Hepatocyte (in vitro differentiated cells): ENCODE measurements around the gene SGF29.
"Not testable (repeated sequence)": the region's sequence is repeated elsewhere in the genome, so short reads cannot be mapped to it uniquely, and the experiment has no call there.

Experiments
- CTCF ChIP-seq: fragments of 200-600 bp; sonication (generic); IDR thresholded peaks from 2 replicates; pipeline ENCODE4 v1.5.1; 2016; ENCODE audit warnings: antibody characterized with exemption, mild to moderate bottlenecking; ENCODE audit not compliant: poor library complexity
- EZH2 ChIP-seq: fragments of 200-600 bp; sonication (generic); IDR thresholded peaks from 2 replicates; pipeline ENCODE4 v1.6.1; 2016; ENCODE audit warnings: antibody characterized with exemption, mild to moderate bottlenecking, borderline replicate concordance
- EZH2phosphoT487 ChIP-seq: fragments of 200-600 bp; sonication (generic); IDR thresholded peaks from one replicate; pipeline ENCODE4 v1.6.1; 2018; ENCODE audit warnings: antibody characterized with exemption, mild to moderate bottlenecking, low read depth, moderate library complexity; ENCODE audit not compliant: unreplicated experiment, severe bottlenecking

DNA sequence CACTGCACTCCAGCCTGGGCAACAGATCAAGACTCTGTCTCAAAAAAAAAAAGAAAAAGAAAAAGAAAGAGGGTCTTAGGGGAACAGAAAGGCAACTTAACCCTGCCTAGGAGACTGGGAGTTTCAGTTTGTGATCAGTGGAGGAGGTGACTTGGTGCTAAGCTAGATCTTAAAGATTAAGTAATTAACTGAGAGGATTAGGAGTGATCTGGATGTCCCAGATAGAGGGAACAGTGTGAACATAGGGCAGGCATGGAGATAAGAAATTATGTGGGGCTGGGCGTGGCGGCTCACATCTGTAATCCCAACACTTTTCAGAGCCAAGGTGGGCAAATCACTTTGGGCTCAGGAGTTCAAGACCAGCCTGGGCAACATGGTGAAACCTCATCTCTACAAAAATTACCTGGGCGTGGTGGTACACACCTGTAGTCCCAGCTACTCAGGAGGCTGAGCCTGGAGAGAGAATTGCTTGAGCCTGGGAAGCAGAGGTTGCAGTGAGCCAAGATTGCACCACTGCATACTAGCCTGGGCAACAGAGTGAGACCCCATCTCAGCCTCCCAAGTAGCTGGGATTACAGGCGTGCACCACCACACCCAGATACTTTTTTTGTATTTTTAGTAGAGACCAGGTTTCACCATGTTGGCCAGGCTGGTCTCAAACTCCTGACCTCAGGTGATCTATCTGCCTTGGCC lies 12.7 kb downstream of the SGF29 start:
- not testable (repeated sequence) for TF ChIP-seq CTCF, EZH2, EZH2phosphoT487
